Keratinocyte (primary cell): ENCODE data around the gene GPM6B. TPM values are rescaled to one million over a fixed set of nuclear protein-coding genes. Genes with fewer than 3 reads are reported as not detected.

Experiments used
- DNase-seq: peaks from one replicate; pipeline ENCODE4 v3.0.0-alpha.2; 2011; ENCODE audit warnings: low read depth, missing footprints, low spot score
- FAIRE-seq: peaks from 2 replicates; lab custom pipeline; 2011; peaks lifted over from hg19 to GRCh38; lab: Jason Lieb, UNC
- H2AFZ ChIP-seq: 2 replicates; pipeline ENCODE4 v1.6.0; 2012; ENCODE audit warnings: low read length, control low read depth, inconsistent platforms; ENCODE audit not compliant: control insufficient read depth
- H3K27ac ChIP-seq: 2 replicates; pipeline ENCODE4 v1.5.1; 2011; ENCODE audit warnings: low read length; ENCODE audit not compliant: control insufficient read depth, insufficient read depth
- H3K27me3 ChIP-seq: 3 replicates; pipeline ENCODE4 v1.6.0; 2011; ENCODE audit warnings: low read length; ENCODE audit not compliant: control insufficient read depth, insufficient read depth; ENCODE audit errors: extremely low read depth
- H3K36me3 ChIP-seq, 2 experiments: 2 replicates in 1 of 2; 3 replicates in 1 of 2; pipeline ENCODE4 v1.5.1; 2011; ENCODE audit warnings: low read length in 2 of 2, mild to moderate bottlenecking in 1 of 2; ENCODE audit not compliant: control insufficient read depth in 2 of 2, insufficient read depth in 2 of 2; ENCODE audit errors: extremely low read depth in 1 of 2
- H3K4me1 ChIP-seq: 3 replicates; pipeline ENCODE4 v1.5.1; 2011; ENCODE audit warnings: low read length; ENCODE audit not compliant: control insufficient read depth, insufficient read depth; ENCODE audit errors: extremely low read depth
- H3K4me2 ChIP-seq: 3 replicates; pipeline ENCODE4 v1.6.0; 2011; ENCODE audit warnings: low read depth, low read length; ENCODE audit not compliant: control insufficient read depth, insufficient read depth; ENCODE audit errors: extremely low read depth
- H3K4me3 ChIP-seq, 3 experiments: fragments of 200-600 bp in 1 of 3; sonication (generic) in 1 of 3; 2 replicates in 2 of 3; 3 replicates in 1 of 3; pipeline ENCODE4 v1.5.1; 2011 to 2016; ENCODE audit warnings: low read length in 3 of 3, mild to moderate bottlenecking in 3 of 3, control low read depth in 2 of 3, inconsistent platforms in 1 of 3, low read depth in 1 of 3, mixed read lengths in 1 of 3, mixed run types in 1 of 3, moderate library complexity in 1 of 3; ENCODE audit not compliant: control insufficient read depth in 2 of 3, insufficient read depth in 2 of 3; ENCODE audit errors: extremely low read depth in 1 of 3
- H3K79me2 ChIP-seq: 2 replicates; pipeline ENCODE4 v1.6.0; 2012; ENCODE audit warnings: low read length; ENCODE audit not compliant: control insufficient read depth, insufficient read depth
- H3K9ac ChIP-seq: 3 replicates; pipeline ENCODE4 v1.6.0; 2011; ENCODE audit warnings: low read length; ENCODE audit not compliant: control insufficient read depth, insufficient read depth; ENCODE audit errors: extremely low read depth
- H3K9me1 ChIP-seq: 3 replicates; pipeline ENCODE4 v1.6.0; 2011; ENCODE audit warnings: low read length; ENCODE audit not compliant: control insufficient read depth, insufficient read depth; ENCODE audit errors: extremely low read depth
- H3K9me3 ChIP-seq: 2 replicates; pipeline ENCODE4 v1.5.1; 2012; ENCODE audit warnings: low read depth, low read length; ENCODE audit not compliant: control insufficient read depth
- H4K20me1 ChIP-seq: 3 replicates; pipeline ENCODE4 v1.6.0; 2011; ENCODE audit warnings: low read length; ENCODE audit not compliant: control insufficient read depth, insufficient read depth; ENCODE audit errors: extremely low read depth
- CTCF ChIP-seq, 3 experiments: IDR thresholded peaks in 1 of 3; conservative IDR thresholded peaks in 1 of 3; optimal IDR thresholded peaks in 1 of 3; 2 replicates in 2 of 3; 3 replicates in 1 of 3; pipeline versions ENCODE3 to v1.5.1; 2011; ENCODE audit warnings: low read length in 3 of 3, mild to moderate bottlenecking in 3 of 3, moderate library complexity in 2 of 3, control low read depth in 1 of 3, inconsistent platforms in 1 of 3; ENCODE audit not compliant: insufficient read depth in 2 of 3; ENCODE audit errors: extremely low read depth in 1 of 3
- EZH2 ChIP-seq: IDR thresholded peaks from one replicate; pipeline ENCODE4 v1.6.1; 2012; ENCODE audit warnings: inconsistent platforms, mild to moderate bottlenecking, low read length, moderate library complexity
- dilution Hi-C: fragments of 300-500 bp; cut with MboI; formaldehyde crosslinking; loops from one replicate; pipeline ENCODE4 v1.7.0; 2020; ENCODE audit warnings: low sequenced_read_pairs; ENCODE audit not compliant: extremely low pct_ligation_motif_present
- polyA plus RNA-seq, 5 experiments: library from polyadenylated mRNA; depleted of rRNA in 3 of 5; stranded (reverse) in 3 of 5; stranded (forward) in 1 of 5; unstranded in 1 of 5; fragments of >200 nt; gene quantifications; 1 replicate in 1 of 5; 2 replicates in 3 of 5; 3 replicates in 1 of 5; pipeline versions ENCODE4 v1.2.1 to v1.2.3, GENCODE V29; 2011 to 2012; ENCODE audit warnings: missing spikeins in 2 of 5, low read depth in 1 of 5, low replicate concordance in 1 of 5

Gene GPM6B
- polyA plus RNA-seq, 1 donor (not counting 4 experiments of a cell fraction or from before 2014, with no cell fraction given): 0.26 TPM

GRCh38 chrX:13790206-13791131 is 26.4 kb downstream of the GPM6B start:
- no peak overlapping the region for H3K4me3 ChIP-seq
- no peak overlapping the region for H3K27ac ChIP-seq
- no peak overlapping the region for H3K9ac ChIP-seq
- TF ChIP-seq EZH2 (no peak), CTCF (optimal IDR thresholded peaks at IDR 0.05 in 1 of 3, IDR thresholded peaks at IDR 0.05 in 1 of 3, conservative IDR thresholded peaks at IDR 0.05 in 1 of 3; ENCODE audit: extremely low read depth in 1 of 3, insufficient read depth in 2 of 3, low read length in 3 of 3) (no peak)
- no peak for FAIRE-seq
- DNase-seq: no peak
- H3K79me2 ChIP-seq: no peaks in the 10 kb centered on the region
- no peak overlapping the region for H2AFZ ChIP-seq
- H3K9me3 ChIP-seq: no peaks in the 10 kb centered on the region
- H3K36me3 ChIP-seq: no peaks in the 10 kb centered on the region
- no peaks in the 10 kb centered on the region for H3K4me1 ChIP-seq
- H3K9me1 ChIP-seq: no peaks in the 10 kb centered on the region
- H3K27me3 ChIP-seq: peaks cover 14% of the 10 kb centered on the region
- H3K4me2 ChIP-seq: no peak overlapping the region
- H4K20me1 ChIP-seq: no peaks in the 10 kb centered on the region
- dilution Hi-C loops: no loop called here

- no peaks in the 10 kb centered on the region for H4K20me1 ChIP-seq
Observed at GRCh38 chrX:13786048-13786447, 30.8 kb downstream of the GPM6B start.

More at GRCh38 chrX:13786048-13786447, 30.8 kb downstream of the GPM6B start:
- dilution Hi-C loops: no loop called here
- Histone ChIP-seq H2AFZ (no peak overlapping the region), H3K9ac (no peak overlapping the region), H3K27me3 (peaks cover 17% of the 10 kb centered on the region), H3K9me3 (no peaks in the 10 kb centered on the region), H3K9me1 (no peaks in the 10 kb centered on the region), H3K4me2 (no peak overlapping the region), H3K36me3 (no peaks in the 10 kb centered on the region), H3K4me1 (no peaks in the 10 kb centered on the region), H3K4me3 (no peak overlapping the region), H3K79me2 (no peaks in the 10 kb centered on the region), H3K27ac (no peak overlapping the region)
- TF ChIP-seq EZH2 (no peak), CTCF (optimal IDR thresholded peaks at IDR 0.05 in 1 of 3, IDR thresholded peaks at IDR 0.05 in 1 of 3, conservative IDR thresholded peaks at IDR 0.05 in 1 of 3; ENCODE audit: extremely low read depth in 1 of 3, insufficient read depth in 2 of 3, low read length in 3 of 3) (no peak)
- DNase-seq: no peak
- no peak for FAIRE-seq
